Testis (tissue), 3 donors: ENCODE results near the gene MAPKAP1. TPM values are rescaled to one million over a fixed set of nuclear protein-coding genes. Genes with fewer than 3 reads are reported as not detected.

Source experiments
- DNase-seq: peaks from one replicate; pipeline ENCODE4 v3.0.0-alpha.2; 2019
- H3K27ac ChIP-seq, 2 donors: fragments of 200-600 bp; sonication (generic); one replicate each; pipeline ENCODE4 v1.5.1; 2019
- H3K27me3 ChIP-seq: fragments of 200-600 bp; sonication (generic); one replicate; pipeline ENCODE4 v1.5.1; 2019
- H3K36me3 ChIP-seq: fragments of 200-600 bp; sonication (generic); one replicate; pipeline ENCODE4 v1.5.1; 2017; ENCODE audit warnings: low read depth; ENCODE audit errors: missing control alignments
- H3K4me1 ChIP-seq: fragments of 200-600 bp; sonication (generic); one replicate; pipeline ENCODE4 v1.5.1; 2019
- H3K4me3 ChIP-seq, 2 donors: fragments of 200-600 bp; sonication (generic); one replicate each; pipeline ENCODE4 v1.5.1; 2017 to 2019
- H3K9me3 ChIP-seq: fragments of 200-600 bp; sonication (generic); one replicate; pipeline ENCODE4 v1.5.1; 2017
- POLR2A ChIP-seq: fragments of 450-650 bp; IDR thresholded peaks from one replicate; pipeline ENCODE4 v1.6.1; 2017; ENCODE audit warnings: antibody characterized with exemption, mild to moderate bottlenecking, moderate library complexity
- WGBS, 2 donors: methylation state at CpG; one replicate each; pipeline ENCODE4 v1.1.5; 2018; 5-methylcytosine and 5-hydroxymethylcytosine counted together
- intact Hi-C: fragments of 100-400 bp; cut with DNase I; formaldehyde crosslinking; loops from one replicate; pipeline ENCODE4 v1.15.1; 2023; ENCODE audit warnings: low total_unique reads
- polyA plus RNA-seq: library from polyadenylated mRNA; stranded (reverse); fragments of 350-450 nt; fragmentation: Illumina TruSeq; extraction: RNeasy Lipid Tissue Mini Kit (QIAGEN cat#74804); gene quantifications from one replicate; pipeline ENCODE4 v1.2.3, GENCODE V29; 2014; ENCODE audit warnings: low read depth, low replicate concordance; ENCODE audit not compliant: insufficient read depth
- total RNA-seq, 2 donors: library from RNA; depleted of rRNA; stranded (reverse); fragments of >200 nt; gene quantifications; one replicate each; pipeline ENCODE4 v1.2.3, GENCODE V29; 2016
- TF ChIP-seq, protein P1 (sequence below), 3 experiments: fragments of 450-650 bp in 2 of 3; fragments of 200-600 bp in 1 of 3; sonication (generic) in 1 of 3; IDR thresholded peaks; one replicate each; pipeline ENCODE4 v1.5.1; 2016 to 2019; ENCODE audit warnings: antibody characterized with exemption in 3 of 3, mild to moderate bottlenecking in 2 of 3, moderate library complexity in 1 of 3

Gene MAPKAP1
- total and polyA plus RNA-seq, 3 donors from 2014 or later, result 112 to 135 (median 115) TPM

DNA sequence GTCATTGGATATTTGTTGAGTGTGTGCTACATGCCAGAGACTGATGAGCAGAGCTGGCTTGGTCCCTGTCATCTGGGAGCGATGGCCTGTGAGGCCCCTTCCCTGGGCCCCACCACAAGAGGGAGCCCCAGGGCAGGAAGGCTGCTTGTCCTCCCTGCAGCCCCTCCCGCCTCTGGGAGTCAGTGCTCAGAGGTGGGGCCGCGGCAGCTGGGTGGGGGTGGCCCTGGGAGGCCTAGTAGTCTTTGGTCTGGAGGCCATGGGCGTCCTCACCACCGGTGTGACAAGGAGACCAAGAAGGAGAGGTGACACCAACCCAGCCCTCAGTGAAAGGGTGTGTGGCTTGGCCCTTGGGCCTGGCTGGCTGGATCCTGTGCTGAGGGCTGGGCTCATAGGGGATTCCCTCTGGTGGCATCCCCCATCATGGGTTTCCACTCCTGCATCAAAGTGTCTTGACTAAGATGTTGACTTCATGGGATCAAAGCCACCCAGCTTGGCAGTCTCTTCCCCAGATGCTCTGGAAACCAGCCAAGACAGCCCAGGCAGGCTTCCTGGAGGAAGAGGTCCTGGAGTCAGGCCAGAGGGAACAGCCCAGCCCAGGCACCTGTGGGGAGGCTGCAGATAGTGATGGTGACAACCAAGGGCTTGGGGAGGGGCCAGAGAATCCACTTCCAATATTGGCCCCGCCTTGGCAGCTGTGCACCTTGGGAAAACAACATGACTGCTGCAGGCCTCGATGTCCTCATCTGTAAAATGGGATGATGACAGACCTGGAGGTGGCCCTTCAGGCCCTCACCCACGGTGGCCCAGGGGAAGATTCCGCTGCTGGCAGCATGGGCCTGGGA, 278.7 kb downstream of the MAPKAP1 start:
- no peak for DNase-seq
- Histone ChIP-seq H3K9me3 (no peaks in the 10 kb centered on the region), H3K27ac (no peak overlapping the region), H3K4me3 (no peak overlapping the region), H3K27me3 (no peaks in the 10 kb centered on the region), H3K4me1 (peaks cover 10% of the 10 kb centered on the region), H3K36me3 (no peaks in the 10 kb centered on the region)
- intact Hi-C loops, result no loop called here
- 88 to 95% methylated on average over 4 to 10 of the region's 10 CpGs for WGBS, 2 donors
- TF ChIP-seq POLR2A, result no peak
- TF ChIP-seq, protein P1, sequence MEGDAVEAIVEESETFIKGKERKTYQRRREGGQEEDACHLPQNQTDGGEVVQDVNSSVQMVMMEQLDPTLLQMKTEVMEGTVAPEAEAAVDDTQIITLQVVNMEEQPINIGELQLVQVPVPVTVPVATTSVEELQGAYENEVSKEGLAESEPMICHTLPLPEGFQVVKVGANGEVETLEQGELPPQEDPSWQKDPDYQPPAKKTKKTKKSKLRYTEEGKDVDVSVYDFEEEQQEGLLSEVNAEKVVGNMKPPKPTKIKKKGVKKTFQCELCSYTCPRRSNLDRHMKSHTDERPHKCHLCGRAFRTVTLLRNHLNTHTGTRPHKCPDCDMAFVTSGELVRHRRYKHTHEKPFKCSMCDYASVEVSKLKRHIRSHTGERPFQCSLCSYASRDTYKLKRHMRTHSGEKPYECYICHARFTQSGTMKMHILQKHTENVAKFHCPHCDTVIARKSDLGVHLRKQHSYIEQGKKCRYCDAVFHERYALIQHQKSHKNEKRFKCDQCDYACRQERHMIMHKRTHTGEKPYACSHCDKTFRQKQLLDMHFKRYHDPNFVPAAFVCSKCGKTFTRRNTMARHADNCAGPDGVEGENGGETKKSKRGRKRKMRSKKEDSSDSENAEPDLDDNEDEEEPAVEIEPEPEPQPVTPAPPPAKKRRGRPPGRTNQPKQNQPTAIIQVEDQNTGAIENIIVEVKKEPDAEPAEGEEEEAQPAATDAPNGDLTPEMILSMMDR (IDR thresholded peaks at IDR 0.05), result no peak

DNA sequence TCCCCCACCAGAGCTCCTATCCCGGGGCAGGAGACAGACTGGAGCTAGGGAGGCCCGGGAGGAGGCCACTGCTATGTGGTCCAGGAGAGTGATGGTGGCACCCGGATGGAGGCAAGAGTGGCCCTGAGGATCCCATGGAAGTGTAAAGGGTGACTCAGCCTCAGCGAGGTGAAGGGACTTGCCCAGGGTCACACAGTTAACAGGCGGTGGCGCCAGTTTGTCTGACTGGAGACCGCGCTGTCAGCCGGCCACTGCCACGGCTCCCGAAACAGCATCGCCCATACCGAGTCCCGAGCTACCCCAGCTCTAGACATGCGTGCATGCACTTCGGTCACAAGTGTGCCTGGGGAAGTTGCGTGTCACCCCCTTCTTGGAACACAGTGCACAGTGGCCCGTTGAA, 279.5 kb downstream of the MAPKAP1 start:
- WGBS, 2 donors, result 91 to 94% methylated on average over 13 to 18 of the region's 18 CpGs
- no peak for TF ChIP-seq POLR2A
- TF ChIP-seq, protein P1 (IDR thresholded peaks at IDR 0.05), result no peak
- no peaks in the 10 kb centered on the region for H3K36me3 ChIP-seq
- intact Hi-C loops, result no loop called here
- H3K27me3 ChIP-seq, result no peaks in the 10 kb centered on the region
- no peak for DNase-seq
- H3K9me3 ChIP-seq, result no peaks in the 10 kb centered on the region
- no peak overlapping the region for H3K4me3 ChIP-seq
- H3K4me1 ChIP-seq, result peaks cover 10% of the 10 kb centered on the region
- no peak overlapping the region for H3K27ac ChIP-seq

DNA sequence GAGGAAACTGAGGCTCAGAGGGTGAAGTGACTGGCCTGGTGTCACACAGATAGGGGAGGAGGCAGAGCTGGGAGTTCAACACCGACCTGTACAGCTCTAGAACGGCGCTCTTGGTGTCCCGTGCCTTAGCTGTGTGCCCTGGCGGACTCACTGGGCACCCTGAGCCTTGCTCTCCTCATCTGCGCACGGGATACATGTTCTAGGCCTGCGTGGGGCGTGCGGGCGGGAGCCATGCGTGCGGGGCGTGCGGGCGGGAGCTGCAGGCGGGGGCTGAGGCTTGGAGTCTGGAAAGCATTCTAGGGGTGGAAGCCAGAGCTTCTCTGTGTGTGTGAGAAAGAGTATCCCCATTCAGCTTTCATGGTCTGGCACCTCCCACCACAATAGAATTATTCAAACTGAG, 280.1 kb downstream of the MAPKAP1 start:
- no peak for DNase-seq
- Histone ChIP-seq H3K27me3 (no peaks in the 10 kb centered on the region), H3K4me3 (no peak overlapping the region), H3K4me1 (peaks cover 10% of the 10 kb centered on the region), H3K9me3 (no peaks in the 10 kb centered on the region), H3K36me3 (no peaks in the 10 kb centered on the region), H3K27ac (no peak overlapping the region)
- 76 to 77% methylated on average over 17 of the region's 17 CpGs for WGBS, 2 donors
- intact Hi-C loops, result no loop called here
- TF ChIP-seq POLR2A, result no peak

DNA sequence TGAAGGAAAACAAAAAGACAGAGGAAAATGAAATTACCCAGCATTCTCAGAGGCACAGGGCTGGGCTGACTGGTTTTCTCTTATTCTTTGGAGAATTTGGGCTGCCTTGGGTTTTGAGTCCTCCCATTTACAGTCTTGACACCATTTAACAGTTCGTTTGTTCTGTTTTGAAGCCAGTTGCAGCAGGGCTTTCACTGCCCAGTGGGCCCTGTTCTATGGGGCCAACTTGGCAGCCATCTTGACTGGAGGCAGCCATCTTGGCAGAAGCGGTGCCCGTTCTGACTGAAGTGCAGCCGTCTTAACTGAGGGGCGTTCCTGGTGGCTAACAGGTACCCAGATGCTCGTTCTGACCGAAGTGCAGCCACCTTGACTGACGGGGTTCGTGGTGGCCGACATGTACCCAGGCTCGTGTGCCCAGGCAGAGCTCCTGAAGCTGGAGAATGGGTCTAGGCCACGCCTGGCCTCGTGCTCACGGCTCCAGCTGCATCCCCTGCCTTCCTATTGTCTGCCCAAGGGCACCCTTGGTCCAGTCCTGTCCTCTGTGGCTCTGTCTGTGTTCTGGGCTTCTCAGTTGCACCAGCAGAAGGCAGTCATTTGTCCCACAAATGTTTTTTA, 281.0 kb downstream of the MAPKAP1 start:
- TF ChIP-seq, protein P1 (IDR thresholded peaks at IDR 0.05), result no peak
- TF ChIP-seq POLR2A, result no peak
- intact Hi-C loops, result no loop called here
- peak overlapping the region in 1 of 2 donors; percentile 60 for H3K27ac ChIP-seq
- no peaks in the 10 kb centered on the region for H3K27me3 ChIP-seq
- peaks cover 10% of the 10 kb centered on the region for H3K4me1 ChIP-seq
- no peaks in the 10 kb centered on the region for H3K36me3 ChIP-seq
- no peak for DNase-seq
- no peaks in the 10 kb centered on the region for H3K9me3 ChIP-seq
- 76% methylated on average over 5 to 14 of the region's 14 CpGs for WGBS, 2 donors
- peak overlapping the region in 1 of 2 donors; percentile 17 for H3K4me3 ChIP-seq

DNA sequence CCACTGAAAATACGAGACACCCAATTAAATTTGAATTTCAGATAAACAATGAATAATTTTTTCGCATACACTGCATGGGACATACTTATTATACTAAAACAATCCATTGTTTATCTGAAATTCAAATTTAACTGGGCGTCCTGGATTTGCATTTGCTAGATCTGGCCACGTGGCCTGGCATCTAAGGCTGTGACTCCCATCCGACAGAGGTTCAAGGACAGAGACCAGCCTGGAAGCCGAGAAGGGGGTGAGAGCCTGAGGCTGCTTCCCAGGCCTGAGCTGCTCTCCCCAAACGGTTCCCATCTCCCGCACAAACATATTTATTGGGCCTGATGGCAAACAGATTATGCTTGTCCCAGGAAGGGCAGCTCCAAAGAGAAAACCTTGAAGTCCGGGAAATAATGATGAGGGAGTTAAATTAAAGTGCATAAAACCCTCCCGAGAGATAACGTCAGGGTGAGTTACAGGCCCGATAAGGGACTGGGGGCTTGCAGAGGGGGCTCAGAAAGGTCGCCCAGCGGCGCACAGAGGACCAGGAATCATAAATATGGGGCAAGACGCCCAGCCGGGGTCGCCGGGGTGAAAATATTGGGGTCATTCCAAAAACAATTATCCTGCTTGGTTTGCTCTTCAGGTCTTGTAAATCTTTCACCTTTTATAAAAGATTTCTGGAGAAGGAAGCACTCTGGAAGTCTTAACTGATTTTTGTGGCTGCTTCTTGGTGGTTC, 281.7 kb downstream of the MAPKAP1 start:
- H3K36me3 ChIP-seq, result no peaks in the 10 kb centered on the region
- H3K9me3 ChIP-seq, result no peaks in the 10 kb centered on the region
- H3K4me3 ChIP-seq, result no peak overlapping the region
- TF ChIP-seq, protein P1 (IDR thresholded peaks at IDR 0.05), result no peak
- TF ChIP-seq POLR2A, result no peak
- peak overlapping the region in 1 of 2 donors; percentile 60 for H3K27ac ChIP-seq
- intact Hi-C loops, result no loop called here
- peak; percentile 49 for DNase-seq
- no peaks in the 10 kb centered on the region for H3K27me3 ChIP-seq
- peaks cover 10% of the 10 kb centered on the region for H3K4me1 ChIP-seq
- 20 to 34% methylated on average over 19 of the region's 19 CpGs for WGBS, 2 donors
